Ecto neural progenitor cell (in vitro differentiated cells): Measurements from ENCODE around the gene FAM107A.

ENCODE experiments used
- DNase-seq: peaks from one replicate; pipeline ENCODE4 v3.0.0-alpha.2; 2018; ENCODE audit warnings: low spot score

The FAM107A gene, protein sequence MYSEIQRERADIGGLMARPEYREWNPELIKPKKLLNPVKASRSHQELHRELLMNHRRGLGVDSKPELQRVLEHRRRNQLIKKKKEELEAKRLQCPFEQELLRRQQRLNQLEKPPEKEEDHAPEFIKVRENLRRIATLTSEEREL

DNA sequence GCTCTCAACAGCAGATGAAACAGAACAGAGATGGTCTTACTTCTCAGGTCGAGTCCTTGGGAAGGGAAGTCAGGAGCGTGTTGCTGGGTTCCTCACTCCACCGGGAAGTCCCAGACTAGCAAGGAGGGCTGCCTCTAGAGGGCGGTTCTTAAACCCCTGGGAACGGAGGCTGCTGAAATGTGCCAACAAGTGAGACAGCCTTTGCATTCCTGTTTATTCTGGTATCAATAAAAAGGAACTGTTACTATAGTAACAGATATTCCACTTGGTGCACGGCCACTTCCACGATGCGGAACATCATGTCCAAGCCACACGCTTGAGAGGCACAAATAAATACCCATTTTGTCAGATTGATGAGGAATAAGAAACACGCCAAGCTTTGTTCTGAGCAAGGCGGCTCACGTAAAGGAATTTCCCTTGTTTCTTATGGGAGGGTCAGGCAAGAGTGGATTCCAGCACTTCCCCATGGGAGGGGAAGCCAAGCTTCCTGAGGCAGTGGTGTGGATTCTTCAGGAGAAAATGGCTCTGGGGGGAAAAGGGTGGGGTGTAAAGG, at the start of gene FAM107A:
Gene FAM107A, minus strand, starts transcription at position 123 of the 553 bp plus-strand sequence. CDS start 7,531 bp downstream, outside the sequence.
- DNase-seq: no peak

DNA sequence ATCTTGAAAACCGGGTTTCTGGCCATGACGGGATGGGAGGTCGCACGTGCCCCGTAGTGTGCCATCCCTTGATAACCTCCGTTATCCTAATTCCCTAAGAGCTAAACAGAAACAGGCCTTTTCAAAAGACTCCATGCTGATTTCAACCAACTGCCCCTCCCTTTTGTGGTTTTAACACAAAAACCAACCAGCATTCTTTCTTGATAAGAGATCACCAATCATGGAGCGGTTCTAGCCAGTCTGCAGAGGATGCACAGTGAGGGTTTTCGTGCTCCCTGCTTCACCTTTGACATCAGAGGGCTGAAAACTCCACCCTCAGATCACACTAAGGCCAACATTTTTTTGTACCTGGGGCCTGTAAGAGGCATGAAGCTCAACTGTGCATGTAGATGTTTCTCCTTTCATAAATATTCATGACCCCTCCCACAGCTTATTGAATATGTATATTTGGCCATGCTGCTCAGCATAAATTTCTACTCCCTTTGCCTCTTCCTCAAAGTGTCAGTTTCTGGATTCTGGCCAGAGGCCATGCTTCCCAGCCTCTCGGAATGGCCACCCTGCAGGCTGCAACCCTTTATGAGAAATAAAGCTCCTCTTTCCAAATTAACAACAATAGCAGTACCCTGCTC, 48.1 kb upstream of the FAM107A start:
- no peak for DNase-seq

DNA sequence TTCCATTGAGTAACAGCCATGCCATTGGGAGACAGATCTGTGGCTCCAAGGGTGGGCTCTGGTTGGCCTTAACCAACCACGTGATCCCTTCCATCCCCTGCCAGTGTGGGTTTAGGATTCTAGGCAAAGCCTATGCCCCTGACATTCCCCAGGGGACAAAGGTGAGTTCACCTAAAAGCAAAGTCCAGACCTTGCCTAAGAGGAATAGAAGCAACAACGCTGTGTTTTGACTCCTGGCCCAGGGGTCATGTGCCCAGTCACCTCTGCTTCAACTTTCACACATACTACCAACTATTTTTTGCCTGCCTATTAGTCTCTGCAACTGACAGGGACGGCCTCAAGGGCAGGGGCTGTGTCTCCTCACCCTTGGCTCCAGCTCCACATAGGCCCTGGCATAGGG, 47.4 kb upstream of the FAM107A start:
- no peak for DNase-seq

DNA sequence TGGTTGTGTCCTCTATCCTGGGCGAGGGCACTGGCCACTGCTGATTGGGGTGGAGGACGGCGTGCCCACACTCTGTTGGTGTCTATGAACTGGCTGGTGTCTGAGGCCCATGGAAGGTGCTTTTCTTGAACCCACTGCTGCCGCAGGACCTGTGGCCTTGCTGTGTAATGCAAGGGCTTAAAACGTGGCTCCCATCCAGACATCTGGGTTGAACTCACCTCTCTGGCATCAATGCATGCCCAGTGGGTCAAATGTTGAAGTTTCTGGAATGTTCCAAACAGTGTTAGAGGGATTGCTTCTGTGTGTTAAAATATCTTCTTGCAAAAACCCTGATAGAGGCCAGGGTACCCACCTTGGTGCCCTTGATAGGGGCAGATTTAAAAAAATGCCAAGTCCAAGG, 46.8 kb upstream of the FAM107A start:
- DNase-seq: no peak

DNA sequence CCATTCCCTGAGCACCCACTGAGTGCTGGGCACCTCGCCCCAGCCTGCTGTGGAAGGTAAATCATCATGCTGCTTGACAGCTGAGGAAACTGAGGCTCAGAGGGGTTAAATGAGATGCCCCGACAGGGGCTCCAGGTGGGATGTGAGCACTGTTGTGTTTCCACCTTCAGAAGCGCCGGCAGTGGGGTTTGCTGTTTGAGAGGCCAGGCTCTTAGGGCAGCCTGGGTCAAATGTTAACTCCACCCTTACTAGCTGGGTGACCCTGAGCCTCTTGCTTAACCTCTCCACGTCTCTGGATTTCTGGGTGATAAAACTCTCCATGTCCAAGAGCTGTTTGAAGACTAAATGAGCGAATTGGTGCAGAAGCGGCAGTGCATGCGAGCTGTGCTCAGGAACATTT, 46.3 kb upstream of the FAM107A start:
- no peak for DNase-seq

DNA sequence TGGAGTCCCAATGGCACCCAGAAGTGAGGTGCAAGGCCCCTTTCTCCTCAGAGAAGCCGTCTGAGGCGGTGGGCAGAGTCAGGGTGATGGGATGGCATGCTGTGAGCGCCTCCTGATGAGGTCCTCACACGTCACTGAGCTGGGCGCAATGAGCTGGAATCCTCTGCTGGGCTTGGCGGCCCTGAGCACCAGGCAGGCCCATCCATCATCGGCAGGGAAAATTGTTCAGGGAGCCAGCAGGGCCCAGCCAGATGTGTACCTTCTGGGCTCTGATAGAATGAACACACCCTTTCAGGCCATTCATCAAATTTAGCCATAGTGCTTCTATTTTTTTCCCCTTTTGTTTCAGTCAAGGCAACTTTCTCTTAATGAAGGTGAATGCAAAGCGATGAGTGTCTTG, 45.7 kb upstream of the FAM107A start:
- DNase-seq: no peak

DNA sequence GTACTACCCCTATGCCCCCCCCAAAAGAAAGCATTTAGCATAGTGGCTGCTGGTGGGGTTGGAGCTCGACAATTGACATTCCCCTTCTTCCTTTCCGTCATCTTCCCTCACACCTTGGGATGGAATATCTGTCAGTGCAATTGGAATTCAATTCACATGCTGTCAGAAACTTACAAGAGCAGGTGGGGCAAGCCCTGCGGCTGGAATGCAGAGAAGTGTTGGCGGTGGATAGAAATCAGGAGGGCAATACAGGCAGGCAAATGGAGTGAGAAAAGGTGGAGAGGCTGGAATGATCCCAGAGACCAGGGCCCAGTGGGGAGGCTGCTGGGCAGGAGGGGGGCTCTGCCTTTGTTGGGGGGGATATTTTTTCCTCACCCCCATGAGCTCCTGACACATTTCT, 45.2 kb upstream of the FAM107A start:
- DNase-seq: no peak

DNA sequence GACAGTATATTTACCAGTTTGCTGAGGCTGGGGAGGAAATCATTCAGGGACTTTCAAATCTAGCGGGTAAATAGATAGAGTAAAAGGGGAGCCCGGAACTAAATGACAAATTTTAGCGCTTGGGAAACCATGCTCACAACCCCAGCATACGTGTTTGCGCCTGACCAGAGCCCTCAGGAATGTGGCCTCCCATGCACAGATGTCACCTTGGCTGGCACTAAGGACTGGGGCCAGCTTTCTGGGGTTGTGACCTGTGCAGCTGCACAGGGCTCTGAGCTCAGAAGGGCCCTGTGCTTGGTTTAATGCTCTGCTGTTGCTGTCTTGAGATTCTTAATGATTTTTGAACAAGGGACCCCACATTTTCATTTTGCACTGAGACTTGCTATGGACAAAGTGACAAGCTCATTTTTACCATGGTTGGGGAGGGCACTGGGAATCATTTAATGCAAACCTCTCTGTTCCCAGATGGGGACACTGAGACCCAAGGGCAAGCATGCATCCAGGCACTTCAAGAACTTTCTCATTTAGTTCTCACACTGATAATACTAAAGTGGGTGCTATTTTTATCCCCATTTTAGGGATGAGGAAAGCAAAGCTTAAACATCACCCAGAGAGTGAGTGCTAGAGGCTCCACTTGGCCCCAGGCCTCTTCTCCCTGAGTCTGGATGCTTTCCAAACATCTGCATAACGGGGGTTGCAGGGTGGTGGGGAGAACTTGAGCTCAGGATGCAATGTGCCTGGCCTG, 44.1 kb upstream of the FAM107A start:
- no peak for DNase-seq

DNA sequence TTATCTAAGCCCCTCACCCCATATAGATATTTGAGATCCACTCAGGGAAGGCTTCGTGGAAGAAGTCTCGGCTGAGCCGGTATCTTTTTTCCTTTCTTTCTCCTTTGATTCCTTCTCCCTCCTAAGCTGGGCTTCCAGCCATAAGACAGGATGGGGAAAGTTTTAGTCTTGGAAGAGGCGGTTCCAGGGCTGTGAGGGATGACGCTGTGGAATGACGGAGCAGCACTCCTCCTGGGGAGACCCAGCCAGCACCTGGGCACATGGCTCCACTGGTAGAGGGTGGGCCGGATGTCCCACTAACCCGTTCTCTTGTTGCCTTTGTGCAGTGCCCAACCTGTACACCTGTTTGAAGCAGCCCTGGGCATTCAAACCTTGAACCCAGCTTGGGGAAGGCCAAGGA, 43.2 kb upstream of the FAM107A start:
- no peak for DNase-seq

DNA sequence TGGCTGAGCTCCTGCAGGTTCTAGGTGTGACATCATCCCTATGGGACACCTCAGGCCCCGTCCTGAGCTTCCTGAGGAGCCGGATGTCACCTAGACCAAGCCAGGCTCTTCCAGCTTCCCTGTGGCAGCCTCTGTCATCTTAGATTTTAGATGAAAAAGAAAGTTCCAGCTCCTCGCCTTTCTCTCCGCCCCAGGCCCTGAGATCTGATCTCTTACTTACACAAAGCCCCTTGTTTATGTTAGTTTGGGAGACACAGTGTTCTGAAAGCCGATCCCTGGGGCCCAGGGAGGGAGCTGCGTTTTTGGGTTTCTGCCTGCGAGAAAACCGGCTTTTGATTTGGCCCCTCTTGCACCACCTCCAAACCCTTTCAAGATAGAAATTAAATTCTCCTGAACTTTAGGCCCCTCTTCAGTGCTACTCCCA, 40.2 kb upstream of the FAM107A start:
- no peak for DNase-seq

DNA sequence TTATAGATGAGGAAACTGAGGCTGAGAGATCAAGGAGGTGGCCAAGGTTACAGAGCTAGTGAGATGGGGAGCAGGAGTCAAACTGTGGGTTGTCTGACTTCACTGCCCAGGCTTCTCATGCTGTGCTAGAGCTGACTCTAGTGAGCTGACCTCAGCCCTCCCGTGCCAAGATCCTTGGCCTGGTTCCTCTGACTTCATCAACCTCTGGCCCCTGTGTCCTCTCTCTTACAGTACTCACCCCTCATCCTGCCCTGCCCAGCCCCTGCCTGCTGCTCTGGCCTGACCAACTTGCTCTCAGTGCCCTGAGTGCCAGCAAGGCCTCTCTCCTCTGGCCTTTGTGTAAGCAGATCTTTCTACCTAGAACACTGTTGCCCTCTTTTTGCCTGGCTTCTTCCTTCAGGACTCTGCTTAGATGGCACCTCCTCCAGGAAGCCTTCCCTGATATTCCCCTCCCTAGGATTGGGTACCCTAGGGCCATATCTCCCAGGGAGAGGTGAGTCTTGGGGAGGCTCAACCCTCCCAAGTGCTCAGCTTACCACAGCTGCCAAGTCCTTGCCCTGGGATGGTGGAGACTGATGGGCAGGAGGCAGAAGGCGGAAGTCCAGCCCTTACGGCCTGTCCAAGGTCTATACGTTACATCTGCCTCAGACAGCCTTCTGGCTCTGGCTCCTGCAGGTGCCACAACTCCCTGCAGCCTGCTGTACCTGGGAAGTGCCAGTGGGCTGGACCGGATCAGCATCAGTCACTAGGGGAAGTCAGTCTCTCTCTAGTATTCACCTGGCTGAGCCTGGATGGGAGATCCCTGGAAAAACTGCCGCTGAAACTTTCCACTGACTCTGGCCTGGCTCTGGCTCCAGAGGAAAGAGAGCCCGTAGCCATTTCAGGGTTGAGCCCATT, 36.3 kb upstream of the FAM107A start:
- DNase-seq: no peak

DNA sequence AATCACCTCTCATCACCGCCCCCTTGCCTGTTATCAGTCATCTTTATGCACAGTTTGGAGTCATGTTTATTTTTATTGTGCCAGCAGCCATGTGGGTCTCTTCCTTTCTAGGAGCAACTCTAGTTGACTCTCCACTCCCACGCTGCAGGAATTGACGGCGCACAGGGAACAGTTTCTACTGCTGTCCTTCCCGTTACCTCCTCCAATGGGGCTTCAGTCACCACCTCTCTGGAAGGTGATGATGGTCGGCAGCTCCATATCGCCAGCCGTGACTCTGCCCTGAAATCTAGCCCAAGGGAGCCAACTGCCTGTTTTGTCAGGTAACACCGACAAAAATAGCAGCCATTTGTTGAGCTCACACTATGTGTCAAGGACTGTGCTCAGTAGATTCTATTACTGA, 35.6 kb upstream of the FAM107A start:
- DNase-seq: no peak

DNA sequence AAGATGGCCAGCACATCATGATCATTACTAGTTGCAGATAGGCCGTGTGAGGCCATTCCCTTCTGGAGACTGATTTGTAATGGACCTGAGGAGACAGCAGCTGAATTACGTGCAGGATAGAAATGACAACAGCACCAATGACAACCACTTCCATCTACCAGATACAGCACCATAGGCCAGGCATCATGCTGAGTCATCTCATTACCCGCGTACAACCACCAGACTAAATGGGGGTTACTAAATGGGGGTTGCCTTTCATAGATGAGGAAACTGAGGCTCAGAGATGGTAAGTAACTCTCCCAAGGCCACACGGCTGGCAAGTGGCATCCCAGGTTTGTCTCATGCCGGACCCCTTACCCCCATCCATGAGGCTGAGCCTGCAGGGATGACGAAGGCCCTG, 32.8 kb upstream of the FAM107A start:
- DNase-seq: no peak

DNA sequence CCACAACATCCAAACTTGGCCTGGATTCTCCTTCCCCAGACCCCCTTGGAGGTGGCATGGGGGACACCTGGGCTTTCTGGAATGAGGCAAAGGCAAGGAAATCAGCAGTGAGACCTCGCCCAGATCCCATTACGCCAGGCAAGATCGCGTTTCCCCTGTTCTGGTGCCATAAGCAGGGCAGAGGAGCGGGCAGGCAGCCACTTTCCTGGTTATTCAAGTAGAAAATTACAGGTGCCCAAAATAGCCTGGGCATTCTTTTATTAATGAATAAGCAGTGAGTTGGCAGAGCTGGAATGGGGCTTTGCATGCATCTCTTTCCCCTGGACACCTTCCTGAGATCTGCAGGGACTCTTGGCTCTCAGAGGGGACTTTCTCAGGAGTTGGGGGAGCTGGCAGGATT, 31.5 kb upstream of the FAM107A start:
- DNase-seq: no peak

DNA sequence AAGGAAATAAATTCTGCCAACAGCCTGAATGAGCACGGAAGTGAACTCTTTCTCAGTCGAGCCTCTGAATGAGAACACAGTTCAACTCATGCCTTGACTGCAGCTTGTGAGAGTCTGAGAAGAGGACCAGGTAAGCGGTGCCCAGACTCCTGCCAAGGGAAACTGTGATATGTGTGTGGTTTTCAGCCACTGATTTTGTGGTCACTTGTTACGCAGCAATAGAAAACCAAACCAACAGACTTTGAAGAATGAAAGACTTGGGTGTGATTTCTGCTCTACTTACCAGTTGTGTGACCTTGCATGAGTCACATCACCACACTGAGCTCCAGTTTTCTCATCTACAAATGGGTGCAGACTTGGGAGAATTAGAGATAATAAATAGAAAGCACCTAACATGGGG, 30.6 kb upstream of the FAM107A start:
- DNase-seq: no peak

DNA sequence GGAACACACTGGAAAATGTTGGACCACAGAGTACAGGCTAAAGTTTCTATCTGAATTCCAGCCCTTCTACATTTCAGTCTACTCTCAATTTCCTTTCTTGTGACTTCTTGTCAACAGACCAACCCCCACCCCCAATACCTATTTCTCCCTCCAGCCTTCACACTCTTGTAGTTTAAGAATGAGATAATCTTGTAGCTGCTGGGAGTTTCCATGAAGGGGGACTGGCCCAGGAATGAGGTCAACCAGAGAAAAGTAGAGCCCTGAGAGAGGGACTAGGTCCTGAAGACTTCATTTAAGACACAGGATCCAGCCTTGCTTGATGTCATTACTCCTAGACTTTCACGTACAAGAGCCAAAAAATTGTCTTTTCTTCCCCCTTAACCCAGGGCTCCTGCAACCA, 29.5 kb upstream of the FAM107A start:
- no peak for DNase-seq

DNA sequence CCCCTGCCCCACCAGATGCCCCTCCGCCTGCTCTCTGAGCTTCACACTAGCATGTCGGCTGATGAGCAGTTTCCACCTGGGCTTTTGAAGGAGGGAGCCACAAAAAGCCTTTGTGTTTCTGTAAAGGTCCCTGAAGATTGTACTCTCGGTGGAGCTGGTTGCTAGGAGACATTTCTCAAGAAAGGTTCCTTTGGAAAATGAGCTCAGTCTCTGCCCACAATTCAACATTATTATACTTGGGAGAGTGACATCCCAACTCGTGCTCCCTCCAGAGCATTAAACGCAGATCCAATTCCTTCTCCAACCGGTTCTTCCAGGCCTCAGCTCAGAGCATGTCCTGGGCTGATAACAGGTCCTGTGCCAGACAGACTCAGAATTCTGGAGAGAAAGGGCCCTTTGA, 26.8 kb upstream of the FAM107A start:
- DNase-seq: no peak

DNA sequence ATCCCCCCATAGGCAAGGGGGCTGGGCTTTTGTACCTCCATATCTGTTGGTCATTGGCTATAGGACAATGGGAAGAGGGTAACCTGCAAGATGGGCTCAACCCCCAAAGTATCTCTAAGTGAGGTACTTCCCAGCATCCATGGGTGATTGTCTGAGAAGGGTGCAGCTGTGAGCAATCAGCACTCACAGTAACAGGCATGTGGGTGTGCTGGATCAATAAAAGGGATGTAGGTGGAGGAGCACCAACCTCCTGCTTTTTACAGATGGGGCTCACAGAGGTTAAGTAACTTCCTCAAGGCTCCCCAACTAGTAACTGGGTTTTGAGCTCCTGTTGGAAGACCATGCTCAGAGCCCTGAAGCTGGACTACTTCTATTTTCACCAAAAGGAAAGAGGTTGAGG, 26.4 kb upstream of the FAM107A start:
- no peak for DNase-seq

DNA sequence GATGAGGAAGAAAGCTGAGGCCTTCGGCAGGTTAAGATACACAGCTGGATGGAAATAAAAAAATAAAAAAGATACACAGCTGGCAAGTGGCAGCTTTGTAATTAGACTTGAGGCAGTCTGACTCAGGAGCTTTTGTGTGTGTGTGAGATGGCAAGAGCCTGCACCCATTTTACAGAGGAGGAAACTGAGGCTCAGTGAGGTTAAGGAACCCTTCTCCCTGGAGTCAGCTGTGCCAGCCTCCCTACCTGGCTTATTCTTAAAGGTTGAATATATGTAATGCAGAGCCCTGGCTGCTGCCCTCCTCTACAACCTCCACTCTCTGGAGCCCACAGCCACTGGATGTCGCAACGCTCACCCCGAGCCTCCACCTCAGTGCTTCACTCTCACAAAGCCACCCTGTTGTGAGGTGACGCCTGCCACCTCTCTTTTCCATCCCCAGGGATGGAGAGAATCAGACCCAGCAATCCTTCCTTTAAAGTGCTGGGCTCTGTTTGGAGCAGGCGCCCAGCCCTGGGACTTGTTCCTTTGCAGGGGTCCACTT, 20.6 kb upstream of the FAM107A start:
- no peak for DNase-seq

DNA sequence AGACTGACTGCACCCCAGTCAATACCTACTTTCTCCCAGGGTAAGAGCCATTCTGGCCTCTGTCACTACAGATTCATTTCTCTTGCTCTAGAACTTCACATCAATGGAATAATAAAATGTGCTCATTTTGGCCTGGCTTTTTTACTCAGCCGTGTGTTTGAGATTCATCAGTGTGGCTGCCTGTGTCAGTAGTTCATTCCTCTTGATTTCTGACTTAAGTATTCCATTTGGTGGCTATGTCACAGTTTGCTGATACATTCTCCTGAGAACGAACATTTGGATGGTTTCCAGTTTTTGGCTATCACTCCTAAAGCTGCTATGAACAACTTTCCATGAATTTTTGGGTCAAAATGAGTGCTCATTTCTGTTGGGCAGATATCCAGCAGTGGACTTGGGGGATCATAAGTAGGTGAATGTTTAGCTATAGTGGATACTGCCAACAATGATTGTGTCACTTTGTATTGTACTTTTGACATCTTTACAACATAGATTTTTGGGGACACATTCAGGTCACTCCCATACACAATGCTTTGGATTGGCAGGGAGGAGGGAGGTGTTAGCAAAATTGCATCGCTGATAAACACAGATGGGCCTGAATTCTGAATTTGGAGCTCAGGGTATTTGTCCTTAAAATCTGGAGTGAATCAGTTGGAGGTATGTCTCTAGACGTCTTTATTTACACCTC, 19.8 kb upstream of the FAM107A start:
- DNase-seq: no peak

DNA sequence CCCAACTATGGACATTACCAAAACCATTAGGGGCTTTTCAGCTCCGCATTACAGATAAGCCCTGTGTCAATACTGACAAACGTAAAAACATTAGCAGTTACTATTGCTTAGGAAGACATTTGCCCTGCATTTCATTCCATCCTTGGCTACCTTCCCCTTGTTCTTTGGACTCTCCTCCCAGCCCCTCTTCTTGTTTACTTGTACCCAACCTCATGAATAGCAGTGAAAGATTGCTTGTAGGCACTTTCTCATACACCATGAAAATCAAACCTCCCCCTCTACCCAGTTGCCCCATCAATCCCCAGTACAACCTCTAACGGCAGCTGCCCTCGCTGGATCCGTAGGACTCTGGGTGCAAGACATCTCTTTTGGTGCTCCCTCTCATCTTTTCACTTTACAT, 16.9 kb upstream of the FAM107A start:
- DNase-seq: no peak
